Cardiac muscle cell (in vitro differentiated cells and primary cell): ENCODE results near the gene SGTB. TPM values are rescaled to one million over a fixed set of nuclear protein-coding genes. Genes with fewer than 3 reads are reported as not detected.

Experiments
- DNase-seq, 2 donors: peaks; one replicate each; pipeline versions ENCODE4 v3.0.0 to v3.0.0-alpha.2; 2010 to 2017; ENCODE audit warnings: low read depth in 1 of 2, low spot score in 1 of 2
- H3K27ac ChIP-seq: fragments of 200-600 bp; sonication (generic); 2 replicates; pipeline ENCODE4 v1.5.1; 2016
- H3K27me3 ChIP-seq: fragments of 200-600 bp; sonication (generic); 2 replicates; pipeline ENCODE4 v1.6.0; 2016; ENCODE audit warnings: control low read depth
- H3K36me3 ChIP-seq: fragments of 200-600 bp; sonication (generic); 2 replicates; pipeline ENCODE4 v1.5.1; 2016; ENCODE audit warnings: control low read depth
- H3K4me1 ChIP-seq: fragments of 200-600 bp; sonication (generic); 2 replicates; pipeline ENCODE4 v1.8.1; 2017; ENCODE audit warnings: low read depth, mild to moderate bottlenecking, mixed run types
- H3K4me3 ChIP-seq: fragments of 200-600 bp; sonication (generic); 2 replicates; pipeline ENCODE4 v1.5.1; 2016; ENCODE audit warnings: mild to moderate bottlenecking
- H3K9me3 ChIP-seq: fragments of 200-600 bp; sonication (generic); 2 replicates; pipeline ENCODE4 v1.5.1; 2017; ENCODE audit warnings: low read depth, mild to moderate bottlenecking, control low read depth
- polyA plus RNA-seq: library from polyadenylated mRNA; unstranded; fragments of >200 nt; fragmentation: Nextera tagmentation; extraction: Ambion mirVana; gene quantifications from 2 replicates; pipeline ENCODE4 v1.2.1, GENCODE V29; 2016
- total RNA-seq: library from RNA; depleted of rRNA; stranded (reverse); fragments of >200 nt; gene quantifications from 2 replicates; pipeline ENCODE4 v1.2.3, GENCODE V29; 2016
- TF ChIP-seq, protein P1 (sequence below): IDR thresholded peaks from 2 replicates; pipeline ENCODE4 v1.5.1; 2012; ENCODE audit warnings: low read depth, mild to moderate bottlenecking, low read length

Gene SGTB
- total and polyA plus RNA-seq, 2 experiments from 2014 or later = 2.9 to 5.9 TPM

DNA sequence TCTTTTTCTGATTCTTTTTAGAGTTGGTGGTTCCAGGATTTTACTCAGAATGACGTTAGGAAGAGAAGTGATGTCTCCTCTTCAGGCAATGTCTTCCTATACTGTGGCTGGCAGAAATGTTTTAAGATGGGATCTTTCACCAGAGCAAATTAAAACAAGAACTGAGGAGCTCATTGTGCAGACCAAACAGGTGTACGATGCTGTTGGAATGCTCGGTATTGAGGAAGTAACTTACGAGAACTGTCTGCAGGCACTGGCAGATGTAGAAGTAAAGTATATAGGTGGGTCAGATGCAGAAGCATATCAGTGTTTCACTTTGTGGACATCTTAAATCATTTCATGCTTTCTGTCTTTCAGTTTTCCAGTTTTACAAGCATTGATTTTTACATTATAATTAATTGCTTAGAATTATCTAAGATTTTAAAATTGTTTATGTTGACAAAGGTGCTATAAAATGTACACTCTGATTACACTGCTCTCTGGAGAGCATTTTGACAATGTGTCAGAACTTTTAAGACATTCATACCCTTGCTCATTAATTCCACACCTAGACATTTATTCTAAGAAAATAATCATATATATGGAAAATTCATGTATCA is 36.7 kb upstream of the SGTB start:
- Histone ChIP-seq H3K36me3 (no peaks in the 10 kb centered on the region), H3K27ac (no peak overlapping the region), H3K9me3 (no peaks in the 10 kb centered on the region), H3K4me3 (no peak overlapping the region), H3K27me3 (no peaks in the 10 kb centered on the region), H3K4me1 (no peaks in the 10 kb centered on the region)
- no peak for DNase-seq
- TF ChIP-seq, protein P1, sequence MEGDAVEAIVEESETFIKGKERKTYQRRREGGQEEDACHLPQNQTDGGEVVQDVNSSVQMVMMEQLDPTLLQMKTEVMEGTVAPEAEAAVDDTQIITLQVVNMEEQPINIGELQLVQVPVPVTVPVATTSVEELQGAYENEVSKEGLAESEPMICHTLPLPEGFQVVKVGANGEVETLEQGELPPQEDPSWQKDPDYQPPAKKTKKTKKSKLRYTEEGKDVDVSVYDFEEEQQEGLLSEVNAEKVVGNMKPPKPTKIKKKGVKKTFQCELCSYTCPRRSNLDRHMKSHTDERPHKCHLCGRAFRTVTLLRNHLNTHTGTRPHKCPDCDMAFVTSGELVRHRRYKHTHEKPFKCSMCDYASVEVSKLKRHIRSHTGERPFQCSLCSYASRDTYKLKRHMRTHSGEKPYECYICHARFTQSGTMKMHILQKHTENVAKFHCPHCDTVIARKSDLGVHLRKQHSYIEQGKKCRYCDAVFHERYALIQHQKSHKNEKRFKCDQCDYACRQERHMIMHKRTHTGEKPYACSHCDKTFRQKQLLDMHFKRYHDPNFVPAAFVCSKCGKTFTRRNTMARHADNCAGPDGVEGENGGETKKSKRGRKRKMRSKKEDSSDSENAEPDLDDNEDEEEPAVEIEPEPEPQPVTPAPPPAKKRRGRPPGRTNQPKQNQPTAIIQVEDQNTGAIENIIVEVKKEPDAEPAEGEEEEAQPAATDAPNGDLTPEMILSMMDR = no peak

DNA sequence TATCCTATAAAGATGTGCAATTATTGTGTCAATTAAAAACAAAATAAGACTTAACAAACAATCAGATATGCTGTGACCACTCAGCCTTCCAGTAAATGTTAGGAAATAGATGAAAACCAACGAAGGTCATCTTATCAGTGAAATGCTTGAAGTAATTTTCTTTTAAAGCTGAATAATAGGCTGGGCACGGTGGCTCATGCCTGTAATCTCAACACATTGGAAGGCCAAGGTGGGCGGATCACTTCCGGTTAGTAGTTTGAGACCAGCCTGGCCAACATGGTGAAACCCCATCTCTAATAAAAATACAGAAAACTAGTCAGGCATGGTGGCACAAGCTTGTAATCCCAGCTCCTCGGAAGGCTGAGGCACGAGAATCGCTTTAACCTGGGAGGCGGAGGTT is 31.3 kb upstream of the SGTB start:
- H3K4me1 ChIP-seq = no peaks in the 10 kb centered on the region
- no peaks in the 10 kb centered on the region for H3K9me3 ChIP-seq
- H3K27me3 ChIP-seq = no peaks in the 10 kb centered on the region
- no peak overlapping the region for H3K27ac ChIP-seq
- no peak overlapping the region for H3K4me3 ChIP-seq
- DNase-seq = peak in 1 of 2 donors; percentile 27
- TF ChIP-seq, protein P1 = no peak
- H3K36me3 ChIP-seq = no peaks in the 10 kb centered on the region

DNA sequence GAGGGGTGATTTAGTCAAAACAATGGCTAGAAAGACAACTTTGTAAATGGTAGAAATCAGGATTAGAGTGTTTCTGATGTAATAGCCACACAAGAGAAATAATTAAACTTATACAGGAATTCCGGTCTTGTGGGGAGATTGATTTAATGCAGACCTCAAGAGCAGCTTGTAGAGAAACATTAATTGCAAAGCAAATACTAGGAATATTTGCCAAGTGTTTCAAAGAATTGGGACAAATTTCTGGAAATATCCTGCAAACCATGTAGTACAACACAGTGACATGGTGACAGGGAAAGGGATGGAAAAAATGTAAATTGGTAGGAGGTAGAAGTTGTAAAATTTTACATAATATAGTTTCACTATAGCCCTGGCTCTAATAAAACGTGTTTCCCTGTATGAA is 29.0 kb upstream of the SGTB start:
- Histone ChIP-seq H3K27ac (no peak overlapping the region), H3K36me3 (no peaks in the 10 kb centered on the region), H3K9me3 (no peaks in the 10 kb centered on the region), H3K27me3 (no peaks in the 10 kb centered on the region), H3K4me3 (no peak overlapping the region), H3K4me1 (no peaks in the 10 kb centered on the region)
- no peak for DNase-seq
- TF ChIP-seq, protein P1 = no peak

DNA sequence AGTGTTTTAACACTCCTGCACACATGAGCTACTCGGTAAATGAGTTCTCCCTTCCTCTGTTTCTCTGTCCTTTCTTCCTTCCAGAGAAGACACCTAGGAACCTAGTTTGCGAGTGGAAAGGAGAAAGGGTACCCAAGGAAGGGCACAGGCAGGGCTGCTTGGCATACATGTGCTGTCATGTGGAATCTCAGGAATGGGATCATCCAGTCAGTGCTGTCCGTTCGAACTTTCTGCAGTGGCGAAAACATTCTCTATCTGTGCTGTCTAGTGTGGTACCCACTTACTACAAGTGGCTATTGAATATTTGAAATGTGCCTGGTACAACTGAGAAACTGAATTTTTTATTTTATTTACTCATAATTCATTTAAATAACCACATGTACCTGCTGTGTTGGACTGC is 28.0 kb upstream of the SGTB start:
- Histone ChIP-seq H3K36me3 (no peaks in the 10 kb centered on the region), H3K9me3 (no peaks in the 10 kb centered on the region), H3K4me1 (peaks cover 4% of the 10 kb centered on the region), H3K4me3 (no peak overlapping the region), H3K27me3 (no peaks in the 10 kb centered on the region), H3K27ac (no peak overlapping the region)
- DNase-seq = no peak
- TF ChIP-seq, protein P1 = no peak

DNA sequence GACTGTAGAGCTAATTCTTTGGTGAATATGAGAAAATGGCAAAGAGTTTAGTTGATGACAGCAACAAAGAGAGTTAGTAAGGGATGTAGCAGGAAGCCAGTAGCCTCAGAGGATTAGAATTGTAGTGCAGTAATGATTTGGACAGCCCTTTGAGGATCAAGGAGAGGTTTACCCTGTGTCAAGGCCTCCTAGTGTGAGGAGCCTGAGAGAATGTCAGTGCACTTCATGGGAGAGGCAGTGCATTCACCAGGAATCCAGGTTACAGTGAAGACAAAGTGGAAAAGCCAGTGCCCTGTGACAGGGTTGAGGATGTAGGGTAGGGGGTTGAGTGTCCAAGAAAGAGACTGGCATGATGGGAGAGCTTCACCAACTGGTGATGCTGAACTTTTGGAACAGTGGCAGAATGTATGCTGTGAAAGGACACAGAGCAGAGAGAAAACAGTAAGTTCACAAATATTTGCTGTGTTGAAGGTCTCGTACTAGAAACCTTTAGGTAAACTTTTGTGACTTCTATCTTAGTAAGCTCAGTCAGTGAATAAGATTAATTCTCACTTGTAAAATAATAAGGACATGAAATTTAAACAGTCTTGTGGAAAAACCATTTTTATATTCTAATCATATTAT is 27.4 kb upstream of the SGTB start:
- DNase-seq = no peak
- Histone ChIP-seq H3K27me3 (no peaks in the 10 kb centered on the region), H3K4me1 (peaks cover 10% of the 10 kb centered on the region), H3K27ac (no peak overlapping the region), H3K9me3 (no peaks in the 10 kb centered on the region), H3K4me3 (no peak overlapping the region), H3K36me3 (no peaks in the 10 kb centered on the region)
- TF ChIP-seq, protein P1 = no peak
